Heart right ventricle (tissue), 16 donors: ENCODE data around the gene CHMP1B. TPM values are rescaled to one million over a fixed set of nuclear protein-coding genes. Genes with fewer than 3 reads are reported as not detected.
"Not testable (repeated sequence)": the region's sequence is repeated elsewhere in the genome, so short reads cannot be mapped to it uniquely, and the experiment has no call there.

Experiments used
- ATAC-seq, 8 donors: fragments of 200-7000 bp; cut with Tn5 transposase; one replicate each; pipeline ENCODE4 v1.9.1; 2020; ENCODE audit warnings: mild to moderate bottlenecking in 8 of 8, moderate library complexity in 8 of 8, moderate number of reproducible peaks in 1 of 8
- DNase-seq, 2 donors: peaks; one replicate each; pipeline ENCODE4 v3.0.0-alpha.2; 2020
- H3K27ac ChIP-seq, 10 donors: fragments of 200-600 bp; sonication (generic) in 2 of 10; one replicate each; pipeline versions ENCODE4 v1.5.0 to v1.8.0; 2020 to 2022; ENCODE audit warnings: mild to moderate bottlenecking in 3 of 10
- H3K27me3 ChIP-seq, 7 donors: fragments of 200-600 bp; one replicate each; pipeline ENCODE4 v1.8.0; 2021 to 2022; ENCODE audit warnings: mild to moderate bottlenecking in 2 of 7
- H3K36me3 ChIP-seq, 9 donors: fragments of 200-600 bp; sonication (generic) in 1 of 9; one replicate each; pipeline versions ENCODE4 v1.5.0 to v1.8.0; 2020 to 2022; ENCODE audit warnings: mild to moderate bottlenecking in 2 of 9
- H3K4me1 ChIP-seq, 9 donors: fragments of 200-600 bp; sonication (generic) in 1 of 9; one replicate each; pipeline versions ENCODE4 v1.5.0 to v1.8.0; 2020 to 2022; ENCODE audit warnings: mild to moderate bottlenecking in 4 of 9
- H3K4me3 ChIP-seq, 10 donors: fragments of 200-600 bp; sonication (generic) in 2 of 10; one replicate each; pipeline versions ENCODE4 v1.5.0 to v1.8.0; 2020 to 2022; ENCODE audit warnings: mild to moderate bottlenecking in 7 of 10, moderate library complexity in 2 of 10
- H3K9me3 ChIP-seq, 11 donors: fragments of 200-600 bp in 10 of 11; sonication (generic) in 2 of 11; one replicate each; pipeline versions ENCODE4 v1.5.0 to v1.8.0; 2013 to 2022; ENCODE audit warnings: mild to moderate bottlenecking in 2 of 11, control low read depth in 1 of 11, moderate library complexity in 1 of 11
- CTCF ChIP-seq, 9 donors: fragments of 200-600 bp; sonication (generic) in 2 of 9; IDR thresholded peaks; one replicate each; pipeline versions ENCODE4 v1.5.0 to v1.8.0; 2021 to 2022; ENCODE audit warnings: antibody characterized with exemption in 9 of 9, mild to moderate bottlenecking in 5 of 9, moderate library complexity in 1 of 9
- WGBS, 2 donors: extraction: QIAGEN DNeasy Blood & Tissue Kit; methylation state at CpG; one replicate each; pipeline ENCODE4 v1.1.7; 2013; ENCODE audit warnings: inconsistent platforms in 1 of 2; 5-methylcytosine and 5-hydroxymethylcytosine counted together
- intact Hi-C, 10 donors: fragments of 100-400 bp; cut with DNase I; formaldehyde crosslinking; loops; one replicate each; pipeline versions ENCODE4 v1.11.1 to v1.14.2; 2022
- polyA plus RNA-seq, 2 donors: library from polyadenylated mRNA; stranded (reverse); fragments of 200-250 nt; gene quantifications; one replicate each; pipeline ENCODE4 v1.2.3, GENCODE V29; 2013
- total RNA-seq, 10 donors: library from RNA; stranded (reverse); fragmentation: NEBNext Ultra II Directional in 3 of 10; extraction: Animal tissue kit (Norgen Biotek cat#: 25700) in 3 of 10; gene quantifications; one replicate each; pipeline versions ENCODE4 v1.2.1 to v1.2.4, GENCODE V29; 2021 to 2023
- donor health status: Arrhythmogenic right ventricular cardiomyopathy.
- donor health status: ischemic (EF 13 %, LVEDD 7.1; RV severe dilation, severe dysfunction).
- donor health status: healthy with polysubstance abuse.
- donor health status: DM: no; HTN: yes; CAD: no.
- donor health status: DM: no; HTN: no; CAD: no.
- donor health status: ischemic (EF 25% LVEDD 6.9; RV normal size, moderate dysfunction).
- donor health status: ischemic (EF 25% LVEDD 5.7; RV mildly dilated, moderate dysfunction).
- donor health status: healthy.
- donor health status: DM: yes; HTN: yes; CAD: no.
- donor health status: Ischemic cardiomyopathy.
- donor health status: ischemic (EF 35%, LVEDD 5.7; RV mildly dilated, moderate dysfunction).
- donor health status: nonischemic (EF 11% LVEDD 7.7; RV severe dilation, severe dysfunction).
- donor health status: DM: yes; HTN: yes; CAD: no.
- donor health status: PGD.
- donor health status: ischemic (EF 29% LVEDD 5.4; RV normal size, mild dysfunction).
- donor health status: nonischemic (EF 23%, LVEDD 6.1; RV moderate dilation, normal function).

The CHMP1B gene
- total and polyA plus RNA-seq, 12 donors = 16.3 to 53.7 (median 36.3) TPM

GRCh38 chr18:11888726-11889125, 37.5 kb downstream of the CHMP1B start:
- no peak overlapping the region for H3K27ac ChIP-seq
- peaks cover 0 to 22% (median 0%) of the 10 kb centered on the region in 9 donors for H3K4me1 ChIP-seq
- H3K36me3 ChIP-seq = peaks cover 4 to 100% (median 68%) of the 10 kb centered on the region in 9 donors
- no peak for TF ChIP-seq CTCF (IDR thresholded peaks at IDR 0.05)
- no peaks in the 10 kb centered on the region for H3K27me3 ChIP-seq
- no peak for ATAC-seq
- no peak overlapping the region for H3K4me3 ChIP-seq
- WGBS, 2 donors = 94 to 97% methylated on average over 2 of the region's 2 CpGs
- intact Hi-C loops = no loop called here
- no peak for DNase-seq
- no peaks in the 10 kb centered on the region for H3K9me3 ChIP-seq

GRCh38 chr18:11889284-11889683, 38.1 kb downstream of the CHMP1B start:
- DNase-seq (no peak), ATAC-seq (no peak)
- no peak for TF ChIP-seq CTCF (IDR thresholded peaks at IDR 0.05)
- H3K9me3 ChIP-seq = no peaks in the 10 kb centered on the region
- intact Hi-C loops = no loop called here
- no peak overlapping the region for H3K4me3 ChIP-seq
- no peaks in the 10 kb centered on the region for H3K27me3 ChIP-seq
- no peak overlapping the region for H3K27ac ChIP-seq
- H3K36me3 ChIP-seq = peaks cover 4 to 100% (median 64%) of the 10 kb centered on the region in 9 donors
- peaks cover 0 to 22% (median 0%) of the 10 kb centered on the region in 9 donors for H3K4me1 ChIP-seq
- WGBS, 2 donors = 95% methylated on average over 5 of the region's 5 CpGs

GRCh38 chr18:11891737-11892136, 40.5 kb downstream of the CHMP1B start:
- Histone ChIP-seq H3K4me3 (no peak overlapping the region), H3K27ac (no peak overlapping the region), H3K4me1 (peaks cover 0 to 22% (median 0%) of the 10 kb centered on the region in 9 donors), H3K27me3 (no peaks in the 10 kb centered on the region), H3K9me3 (no peaks in the 10 kb centered on the region), H3K36me3 (peaks cover 0 to 100% (median 48%) of the 10 kb centered on the region in 9 donors)
- no peak for ATAC-seq
- TF ChIP-seq CTCF (IDR thresholded peaks at IDR 0.05) = no peak
- no peak for DNase-seq
- 93 to 97% methylated on average over 9 of the region's 9 CpGs for WGBS, 2 donors
- intact Hi-C loops = no loop called here

- 77 to 78% methylated on average over 7 of the region's 7 CpGs for WGBS, 2 donors
- H3K4me3 ChIP-seq, H3K27ac ChIP-seq, H3K9me3 ChIP-seq, DNase-seq, intact Hi-C loops, ATAC-seq, H3K27me3 ChIP-seq: not testable (repeated sequence)
- H3K36me3 ChIP-seq = peaks cover 0 to 98% (median 43%) of the 10 kb centered on the region in 9 donors
- H3K4me1 ChIP-seq = peaks cover 0 to 22% (median 0%) of the 10 kb centered on the region in 9 donors
Observed at GRCh38 chr18:11892438-11892837, 41.2 kb downstream of the CHMP1B start.

- ATAC-seq (no peak), DNase-seq (no peak)
- Histone ChIP-seq H3K4me3 (no peak overlapping the region), H3K27me3 (no peaks in the 10 kb centered on the region), H3K27ac (no peak overlapping the region), H3K36me3 (peaks cover 0 to 95% (median 15%) of the 10 kb centered on the region in 9 donors), H3K9me3 (no peaks in the 10 kb centered on the region), H3K4me1 (peaks cover 0 to 17% (median 0%) of the 10 kb centered on the region in 9 donors)
- 97 to 100% methylated on average over 1 of the region's 1 CpG for WGBS, 2 donors
- no peak for TF ChIP-seq CTCF (IDR thresholded peaks at IDR 0.05)
- intact Hi-C loops = no loop called here
Observed at GRCh38 chr18:11897781-11898180, 46.6 kb downstream of the CHMP1B start.
